Activated T-helper 17 cell treated with anti-CD3 and anti-CD28 coated beads, Interleukin-2, amount 50 U/mL, for 72 hours (primary cell): ENCODE results near the gene VWA3A. TPM values are rescaled to one million over a fixed set of nuclear protein-coding genes. Genes with fewer than 3 reads are reported as not detected.

Experiments used
- ATAC-seq: fragments of 150-1000 bp; cut with Tn5 transposase; replicated peaks from 2 replicates; pipeline ENCODE4 v1.10.0; 2021; ENCODE audit warnings: mild to moderate bottlenecking, moderate library complexity
- H3K27ac Mint-ChIP-seq: one replicate; pipeline ENCODE4 v1.8.0; 2022; ENCODE audit warnings: mixed read lengths
- H3K27me3 Mint-ChIP-seq: one replicate; pipeline ENCODE4 v1.8.0; 2022; ENCODE audit warnings: mixed read lengths
- H3K36me3 Mint-ChIP-seq: one replicate; pipeline ENCODE4 v1.8.0; 2022; ENCODE audit warnings: low read depth, mild to moderate bottlenecking, mixed read lengths
- H3K4me1 Mint-ChIP-seq: one replicate; pipeline ENCODE4 v1.8.0; 2022; ENCODE audit warnings: mixed read lengths
- H3K4me3 Mint-ChIP-seq: one replicate; pipeline ENCODE4 v1.8.0; 2022; ENCODE audit warnings: mild to moderate bottlenecking, mixed read lengths
- H3K9me3 Mint-ChIP-seq: one replicate; pipeline ENCODE4 v1.8.0; 2022; ENCODE audit warnings: mixed read lengths
- total RNA-seq, 2 donors: library from RNA; stranded (reverse); gene quantifications; one replicate each; pipeline ENCODE4 v1.2.3, GENCODE V29; 2022

Gene VWA3A
- total RNA-seq, 2 donors from 2014 or later = not detected

GRCh38 chr16:22075043-22075757 is 17.1 kb upstream of the VWA3A start:
- Mint-ChIP-seq H3K27me3 (no peaks in the 10 kb centered on the region), H3K36me3 (peaks cover 7% of the 10 kb centered on the region), H3K9me3 (no peaks in the 10 kb centered on the region), H3K4me1 (no peaks in the 10 kb centered on the region), H3K27ac (no peak overlapping the region), H3K4me3 (no peak overlapping the region)
- ATAC-seq = no peak

DNA sequence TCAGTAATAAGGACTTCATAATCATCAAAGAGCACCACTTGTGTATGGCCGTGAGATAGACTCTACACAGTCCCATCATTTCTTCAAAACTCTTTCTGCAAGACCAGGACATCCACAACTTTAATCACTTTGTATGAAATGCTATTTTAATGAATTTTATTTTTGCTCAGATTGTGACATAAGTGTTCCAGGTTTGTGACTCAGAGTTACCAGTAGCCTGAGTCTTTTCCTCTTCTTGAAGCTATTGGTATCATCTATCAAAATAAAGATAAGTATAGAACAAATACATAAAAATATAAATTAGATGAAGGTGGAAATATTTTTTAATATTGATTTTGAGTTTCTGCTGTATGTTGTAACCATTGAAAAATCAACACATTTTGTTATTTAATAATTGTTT is 16.6 kb upstream of the VWA3A start:
- Mint-ChIP-seq H3K9me3 (no peaks in the 10 kb centered on the region), H3K4me3 (no peak overlapping the region), H3K27me3 (no peaks in the 10 kb centered on the region), H3K27ac (no peak overlapping the region), H3K36me3 (peaks cover 12% of the 10 kb centered on the region), H3K4me1 (no peaks in the 10 kb centered on the region)
- ATAC-seq = no peak

DNA sequence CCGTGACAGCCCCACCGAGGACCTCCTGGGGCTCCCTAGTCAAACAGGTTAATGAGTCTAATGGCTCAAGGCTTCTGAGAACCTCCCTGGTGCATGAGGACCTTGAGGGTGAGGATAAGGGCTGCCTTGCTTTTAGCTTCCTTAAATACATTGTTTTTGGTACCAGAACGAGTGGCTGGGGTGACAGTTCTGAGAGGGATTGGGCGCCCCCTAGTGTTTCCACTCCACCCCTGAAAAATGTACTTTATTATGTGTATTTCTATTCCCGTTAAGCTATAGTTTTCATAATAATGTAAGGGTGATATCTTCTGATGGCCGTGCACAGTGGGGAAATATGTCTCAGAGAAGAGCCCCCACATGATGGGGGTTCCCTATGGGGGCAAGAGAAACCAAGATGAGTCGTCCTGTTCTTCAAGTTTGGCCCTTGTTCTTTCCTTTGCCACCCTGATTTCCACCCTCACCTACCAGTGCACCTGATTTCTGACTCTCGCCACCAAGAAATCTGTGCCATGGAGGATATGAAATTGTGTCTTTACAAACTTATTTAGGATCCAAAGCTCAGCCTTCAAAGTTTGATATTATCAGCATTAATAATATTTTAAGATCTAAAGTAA is 14.5 kb upstream of the VWA3A start:
- Mint-ChIP-seq H3K4me3 (no peak overlapping the region), H3K4me1 (no peaks in the 10 kb centered on the region), H3K27ac (no peak overlapping the region), H3K27me3 (no peaks in the 10 kb centered on the region), H3K9me3 (no peaks in the 10 kb centered on the region), H3K36me3 (peaks cover 31% of the 10 kb centered on the region)
- ATAC-seq = peak; percentile 60

- no peak overlapping the region for H3K4me3 Mint-ChIP-seq
- no peaks in the 10 kb centered on the region for H3K4me1 Mint-ChIP-seq
Observed at GRCh38 chr16:22078656-22079055, 13.7 kb upstream of the VWA3A start.

GRCh38 chr16:22081050-22081449 is 11.3 kb upstream of the VWA3A start:
- no peak overlapping the region for H3K27ac Mint-ChIP-seq
- H3K36me3 Mint-ChIP-seq = peaks cover 47% of the 10 kb centered on the region
- no peaks in the 10 kb centered on the region for H3K9me3 Mint-ChIP-seq
- no peaks in the 10 kb centered on the region for H3K4me1 Mint-ChIP-seq
- no peak overlapping the region for H3K4me3 Mint-ChIP-seq
- ATAC-seq = peak; percentile 88
- no peaks in the 10 kb centered on the region for H3K27me3 Mint-ChIP-seq

More at GRCh38 chr16:22078656-22079055, 13.7 kb upstream of the VWA3A start:
- no peak overlapping the region for H3K27ac Mint-ChIP-seq
- peaks cover 32% of the 10 kb centered on the region for H3K36me3 Mint-ChIP-seq
- H3K9me3 Mint-ChIP-seq = no peaks in the 10 kb centered on the region
- no peak for ATAC-seq
- H3K27me3 Mint-ChIP-seq = no peaks in the 10 kb centered on the region

GRCh38 chr16:22086440-22086839 is 5.9 kb upstream of the VWA3A start:
- Mint-ChIP-seq H3K4me1 (no peaks in the 10 kb centered on the region), H3K27ac (no peak overlapping the region)

GRCh38 chr16:22088642-22089041 is 3.7 kb upstream of the VWA3A start:
- no peaks in the 10 kb centered on the region for H3K9me3 Mint-ChIP-seq
- no peak overlapping the region for H3K27ac Mint-ChIP-seq
- no peak overlapping the region for H3K4me3 Mint-ChIP-seq
- H3K4me1 Mint-ChIP-seq = no peaks in the 10 kb centered on the region
- peaks cover 25% of the 10 kb centered on the region for H3K36me3 Mint-ChIP-seq
- H3K27me3 Mint-ChIP-seq = no peaks in the 10 kb centered on the region
- no peak for ATAC-seq

More at GRCh38 chr16:22086440-22086839, 5.9 kb upstream of the VWA3A start:
- no peaks in the 10 kb centered on the region for H3K27me3 Mint-ChIP-seq
- no peaks in the 10 kb centered on the region for H3K9me3 Mint-ChIP-seq
- ATAC-seq = no peak
- H3K4me3 Mint-ChIP-seq = no peak overlapping the region
- peaks cover 39% of the 10 kb centered on the region for H3K36me3 Mint-ChIP-seq

DNA sequence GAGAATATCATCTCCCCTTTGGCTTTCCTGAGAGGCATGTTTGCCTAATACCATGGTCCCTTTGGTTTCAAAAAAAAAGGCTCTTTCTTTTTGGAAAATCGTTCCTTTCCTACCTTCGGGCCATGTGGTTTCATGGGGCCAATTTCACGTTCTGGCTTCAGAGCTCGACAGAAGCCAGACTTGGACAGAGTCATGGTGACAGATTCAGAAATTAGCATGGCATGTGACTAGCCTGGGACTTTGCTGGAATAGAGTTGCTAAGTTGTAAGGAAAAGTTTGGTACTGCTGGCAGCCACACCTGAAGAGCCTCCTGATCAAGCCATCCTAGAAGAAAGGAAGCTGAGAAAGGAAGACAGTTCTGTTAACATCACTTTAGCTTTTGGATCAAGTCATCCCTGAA is 2.4 kb upstream of the VWA3A start:
- Mint-ChIP-seq H3K4me3 (no peak overlapping the region), H3K36me3 (peaks cover 20% of the 10 kb centered on the region), H3K27me3 (peaks cover under 1% of the 10 kb centered on the region), H3K9me3 (no peaks in the 10 kb centered on the region), H3K4me1 (no peaks in the 10 kb centered on the region), H3K27ac (no peak overlapping the region)
- no peak for ATAC-seq

DNA sequence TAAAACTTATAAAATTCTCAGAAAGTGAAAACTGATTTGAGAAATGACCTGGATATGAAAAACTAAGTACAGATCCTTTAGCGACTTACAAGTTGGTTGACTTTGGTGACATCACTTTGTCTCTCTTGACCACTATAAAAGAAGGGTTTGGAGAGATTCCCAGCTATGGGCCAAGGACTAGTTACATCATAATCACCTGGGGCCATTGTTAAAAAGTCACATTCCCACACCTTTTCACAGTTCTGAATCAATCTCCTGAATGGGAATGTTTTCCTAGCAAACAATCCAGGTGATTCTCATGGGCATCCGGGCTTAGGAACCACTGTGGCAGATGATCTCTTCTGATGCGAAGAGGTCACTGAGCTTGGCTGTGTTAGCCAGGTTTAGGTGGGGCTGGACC is 620 bp upstream of the VWA3A start:
- no peak for ATAC-seq
- no peak overlapping the region for H3K4me3 Mint-ChIP-seq
- peaks cover 5% of the 10 kb centered on the region for H3K27me3 Mint-ChIP-seq
- H3K9me3 Mint-ChIP-seq = no peaks in the 10 kb centered on the region
- H3K4me1 Mint-ChIP-seq = no peaks in the 10 kb centered on the region
- peaks cover 4% of the 10 kb centered on the region for H3K36me3 Mint-ChIP-seq
- H3K27ac Mint-ChIP-seq = no peak overlapping the region

DNA sequence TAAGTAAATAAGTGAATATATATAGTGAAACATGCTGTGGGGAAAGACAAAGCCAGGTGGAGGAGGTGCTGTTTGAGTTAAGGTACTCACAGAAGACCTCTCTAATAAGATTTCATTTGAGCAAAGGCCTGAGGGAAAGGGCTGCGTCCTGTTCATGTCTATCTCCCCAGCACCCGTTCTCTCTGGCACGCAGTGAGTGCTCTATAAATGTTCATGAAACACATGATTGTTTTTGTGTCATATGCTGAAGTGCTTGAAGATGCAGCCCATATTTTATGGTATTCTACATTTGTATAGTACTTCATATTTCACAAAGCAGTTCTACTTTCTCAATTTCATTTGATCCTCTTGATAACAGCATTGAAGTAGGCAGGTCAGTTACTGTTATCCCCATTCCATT is 990 bp downstream of the VWA3A start:
- Mint-ChIP-seq H3K9me3 (no peaks in the 10 kb centered on the region), H3K36me3 (peaks cover 4% of the 10 kb centered on the region), H3K4me1 (no peaks in the 10 kb centered on the region), H3K4me3 (no peak overlapping the region), H3K27me3 (peaks cover 8% of the 10 kb centered on the region), H3K27ac (no peak overlapping the region)
- no peak for ATAC-seq

GRCh38 chr16:22093996-22094395 is 1.7 kb downstream of the VWA3A start:
- Mint-ChIP-seq H3K36me3 (peaks cover 2% of the 10 kb centered on the region), H3K4me3 (no peak overlapping the region), H3K27ac (no peak overlapping the region), H3K4me1 (no peaks in the 10 kb centered on the region), H3K27me3 (peaks cover 8% of the 10 kb centered on the region), H3K9me3 (no peaks in the 10 kb centered on the region)
- ATAC-seq = no peak

DNA sequence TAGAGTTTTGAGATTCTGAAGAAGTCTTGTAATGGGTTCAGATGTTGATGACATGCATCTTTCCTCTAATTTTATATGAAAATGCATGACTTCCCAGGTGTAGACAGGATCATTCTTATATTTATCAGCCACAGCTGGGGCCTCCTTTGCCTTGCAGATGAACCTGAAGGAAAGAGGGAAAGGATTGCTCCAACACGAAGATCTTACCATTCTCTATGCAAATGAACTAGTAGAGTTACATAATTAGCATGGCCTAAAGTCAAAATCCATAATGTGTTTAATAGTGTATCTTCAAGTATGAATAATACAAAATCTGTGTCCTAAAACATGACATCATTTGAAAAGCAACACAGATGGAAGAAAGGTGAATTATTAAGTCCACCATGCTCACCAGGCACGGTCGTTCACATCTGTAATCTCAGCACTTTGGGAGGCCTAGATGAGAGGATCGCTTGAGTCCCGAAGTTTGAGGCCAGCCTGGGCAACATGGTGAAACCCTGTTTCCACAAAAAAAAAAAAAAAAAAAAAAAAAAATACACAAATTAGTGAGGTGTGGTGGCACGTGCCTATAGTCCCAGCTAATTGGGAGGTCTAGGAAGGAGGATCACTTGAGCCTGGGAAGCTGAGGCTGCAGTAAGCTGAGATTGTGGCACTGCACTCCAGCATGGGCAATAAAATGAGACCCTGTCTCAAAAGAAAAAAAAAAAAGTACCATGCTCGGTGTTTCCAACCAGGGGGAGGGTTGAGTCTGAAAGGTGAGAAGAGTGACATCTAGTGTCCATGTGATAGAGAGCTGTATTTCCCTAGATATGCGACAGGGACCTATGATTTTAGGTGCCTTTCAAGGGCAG is 6.3 kb downstream of the VWA3A start:
- H3K9me3 Mint-ChIP-seq = no peaks in the 10 kb centered on the region
- ATAC-seq = peak; percentile 70

DNA sequence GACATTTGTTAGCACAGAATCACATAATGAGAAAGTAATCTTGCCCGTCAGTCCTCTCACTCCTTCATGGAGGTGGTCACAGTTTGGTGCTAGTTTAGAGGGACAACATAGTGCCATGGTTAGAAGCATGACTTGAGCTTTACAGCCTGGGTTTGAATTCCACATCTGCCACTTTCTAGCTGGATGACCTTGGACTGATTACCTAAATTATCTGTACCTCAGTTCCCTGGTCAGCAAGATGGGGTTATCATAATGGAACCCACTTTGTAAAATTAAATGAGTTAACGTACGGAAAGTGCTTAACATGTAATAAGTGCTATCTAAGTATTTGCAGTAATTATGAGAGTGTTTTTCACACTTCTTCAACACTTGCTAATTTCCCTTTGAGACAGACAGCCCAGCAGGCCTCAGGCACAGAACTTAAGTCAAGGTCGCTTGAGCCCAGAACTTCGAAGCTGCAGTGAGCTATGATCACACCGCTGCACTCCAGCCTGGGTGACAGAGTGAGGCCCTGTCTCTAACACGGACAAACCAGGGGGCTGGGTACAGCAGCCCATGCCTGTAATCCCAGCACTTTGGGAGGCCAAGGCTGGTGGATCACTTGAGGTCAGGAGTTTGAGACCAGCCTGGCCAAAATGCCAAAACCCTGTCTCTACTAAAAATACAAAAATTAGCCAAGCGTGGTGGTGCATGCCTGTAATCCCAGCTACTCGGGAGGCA is 7.1 kb downstream of the VWA3A start:
- H3K9me3 Mint-ChIP-seq = no peaks in the 10 kb centered on the region
- no peaks in the 10 kb centered on the region for H3K4me1 Mint-ChIP-seq
- no peak for ATAC-seq
- H3K36me3 Mint-ChIP-seq = no peaks in the 10 kb centered on the region
- no peak overlapping the region for H3K4me3 Mint-ChIP-seq
- H3K27ac Mint-ChIP-seq = no peak overlapping the region
- H3K27me3 Mint-ChIP-seq = peaks cover 8% of the 10 kb centered on the region

More for the DNA sequence above, 6.3 kb downstream of the VWA3A start:
- Mint-ChIP-seq H3K4me3 (no peak overlapping the region), H3K27ac (no peak overlapping the region), H3K27me3 (peaks cover 8% of the 10 kb centered on the region), H3K4me1 (no peaks in the 10 kb centered on the region), H3K36me3 (no peaks in the 10 kb centered on the region)

DNA sequence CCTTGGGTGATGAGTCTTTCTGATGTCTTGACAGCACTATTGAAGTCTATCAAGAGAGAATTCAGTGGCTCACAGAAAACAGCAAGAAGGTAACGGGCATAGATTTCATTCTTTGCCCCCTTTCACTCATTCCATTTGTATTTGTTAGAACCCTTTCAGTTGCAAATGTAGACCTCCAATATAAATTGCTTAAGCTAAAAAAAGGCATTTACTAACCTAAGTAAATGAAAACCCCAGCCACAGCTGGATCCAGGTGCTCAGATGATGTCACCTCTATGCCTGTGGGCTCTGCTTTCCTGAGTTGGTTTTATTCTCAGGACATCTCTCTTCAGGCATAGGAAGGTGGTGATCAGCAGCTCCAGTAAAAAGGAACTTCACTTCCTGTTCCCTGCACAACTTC is 11.1 kb downstream of the VWA3A start:
- ATAC-seq = no peak
- Mint-ChIP-seq H3K4me1 (no peaks in the 10 kb centered on the region), H3K9me3 (no peaks in the 10 kb centered on the region), H3K4me3 (no peak overlapping the region), H3K27ac (no peak overlapping the region), H3K27me3 (no peaks in the 10 kb centered on the region), H3K36me3 (no peaks in the 10 kb centered on the region)
